NCI-H526 treated with DMSO at 0.1 percent for 48 hours (cell line): Measurements from ENCODE around the gene SLC48A1.

Experiments used
- DNase-seq: peaks from one replicate; lab custom pipeline; 2025; lab: John Stamatoyannopoulos, UW

Gene SLC48A1

DNA sequence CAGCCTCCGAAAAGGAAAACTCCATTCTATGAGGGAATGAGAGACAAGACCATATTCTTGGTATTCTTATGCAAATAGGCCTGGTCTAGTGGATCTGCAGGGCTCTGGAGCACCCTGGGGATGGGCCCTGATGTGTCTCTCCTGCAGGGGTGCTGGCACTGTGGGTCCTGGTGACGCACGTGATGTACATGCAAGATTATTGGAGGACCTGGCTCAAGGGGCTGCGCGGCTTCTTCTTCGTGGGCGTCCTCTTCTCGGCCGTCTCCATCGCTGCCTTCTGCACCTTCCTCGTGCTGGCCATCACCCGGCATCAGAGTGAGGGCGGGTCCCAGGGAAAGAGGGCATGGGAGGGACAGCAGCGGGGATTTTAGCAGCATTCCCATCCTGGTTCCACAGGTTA, 5.8 kb downstream of the SLC48A1 start:
- DNase-seq = no peak

DNA sequence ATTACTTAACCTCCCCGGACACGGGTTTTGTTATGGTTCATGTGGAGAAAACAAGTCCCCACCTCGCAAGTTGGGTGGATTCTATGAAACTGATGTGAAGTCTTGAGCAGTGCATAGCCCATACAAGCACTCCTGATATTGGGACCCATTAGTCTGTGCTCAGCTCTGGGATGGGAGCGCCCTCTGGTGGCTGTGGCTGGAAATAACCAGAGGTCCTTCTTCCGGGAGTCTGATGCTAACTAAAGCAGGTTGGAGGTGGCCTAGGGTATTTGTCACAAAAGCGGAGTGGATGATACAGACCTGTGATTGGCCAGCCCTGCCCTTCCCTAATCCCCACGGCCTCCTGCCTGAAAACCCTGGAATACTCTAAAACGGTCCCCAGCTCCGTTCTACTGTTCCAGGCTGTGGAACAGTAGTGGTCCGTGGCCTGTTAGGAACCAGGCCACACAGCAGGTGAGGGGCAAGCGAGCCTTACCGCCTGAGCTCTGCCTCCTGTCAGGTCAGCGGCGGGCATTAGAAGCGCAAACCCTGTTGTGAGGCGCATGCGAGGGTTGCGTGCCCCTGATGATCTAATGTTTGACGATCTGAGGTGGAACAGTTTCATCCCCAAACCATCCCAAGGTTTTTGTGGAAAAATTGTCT, 6.4 kb downstream of the SLC48A1 start:
- DNase-seq = peak; percentile 69

- no peak for DNase-seq
Observed at GRCh38 chr12:47779943-47780504, 7.0 kb downstream of the SLC48A1 start.

DNA sequence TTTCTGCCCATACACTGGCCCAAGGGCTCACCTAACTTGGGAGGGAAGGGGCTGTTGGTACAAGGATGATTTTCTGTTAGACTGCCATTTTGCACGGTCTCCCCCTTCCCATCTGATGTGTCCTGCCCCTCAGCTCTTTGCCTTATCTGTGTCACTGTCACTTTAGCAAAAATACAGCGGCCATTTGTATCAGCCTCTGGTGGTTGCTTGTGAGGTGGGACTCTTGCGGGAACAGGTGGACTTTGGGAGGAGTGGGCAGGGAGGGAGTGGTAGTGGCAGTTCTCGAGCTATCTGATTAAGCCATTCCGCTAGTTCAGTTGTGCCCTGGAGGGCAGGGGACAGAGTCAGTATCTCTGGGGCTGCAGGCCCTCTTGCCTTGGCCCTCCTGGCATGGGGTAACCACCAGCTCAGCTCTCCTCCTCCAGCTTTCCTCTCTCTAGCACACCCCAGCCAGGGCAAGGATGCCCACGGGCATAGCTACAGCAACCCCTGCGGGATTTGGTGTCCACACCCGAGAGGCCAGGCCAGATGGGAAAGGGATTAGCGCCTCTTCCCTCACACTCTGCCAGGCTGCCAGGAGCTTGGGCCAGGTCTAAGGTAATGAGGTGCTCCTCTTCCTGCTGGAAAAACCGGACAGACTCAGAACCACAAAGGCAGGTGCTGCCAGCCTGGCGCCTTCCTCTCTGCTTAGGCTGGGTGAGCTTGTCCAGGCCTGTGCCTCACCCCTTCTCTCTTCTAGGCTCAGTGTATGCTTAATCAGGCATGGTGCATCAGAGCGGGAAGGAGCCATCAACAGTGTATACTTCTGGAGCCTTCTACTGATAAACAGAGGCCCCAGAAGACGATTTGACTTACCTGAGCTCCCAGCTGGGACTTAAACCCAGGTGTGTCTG, 8.7 kb downstream of the SLC48A1 start:
- peak; percentile 90 for DNase-seq

DNA sequence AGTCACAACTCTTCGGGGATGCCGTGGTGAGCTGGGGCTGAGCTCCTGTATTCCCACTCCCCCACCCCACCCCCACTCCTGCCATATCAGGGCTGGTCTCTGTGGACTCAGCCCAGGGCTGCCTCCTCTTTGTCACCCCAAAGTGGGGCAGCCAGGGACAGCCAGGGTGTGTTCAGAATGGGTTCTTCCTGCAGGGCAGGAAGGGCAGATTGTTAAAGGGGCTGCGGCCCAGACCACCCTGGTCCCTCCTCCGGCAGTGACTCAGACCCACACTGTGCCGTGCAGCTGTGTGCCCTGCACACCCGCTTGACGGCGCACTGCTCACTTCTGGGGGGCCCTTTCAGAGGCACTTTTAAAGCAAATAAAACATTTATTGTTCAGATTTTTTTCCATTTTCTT, 9.3 kb downstream of the SLC48A1 start:
- DNase-seq = no peak

- DNase-seq = no peak
Observed at GRCh38 chr12:47783024-47783755, 10.2 kb downstream of the SLC48A1 start.

GRCh38 chr12:47783821-47784819, 11.1 kb downstream of the SLC48A1 start:
- no peak for DNase-seq

DNA sequence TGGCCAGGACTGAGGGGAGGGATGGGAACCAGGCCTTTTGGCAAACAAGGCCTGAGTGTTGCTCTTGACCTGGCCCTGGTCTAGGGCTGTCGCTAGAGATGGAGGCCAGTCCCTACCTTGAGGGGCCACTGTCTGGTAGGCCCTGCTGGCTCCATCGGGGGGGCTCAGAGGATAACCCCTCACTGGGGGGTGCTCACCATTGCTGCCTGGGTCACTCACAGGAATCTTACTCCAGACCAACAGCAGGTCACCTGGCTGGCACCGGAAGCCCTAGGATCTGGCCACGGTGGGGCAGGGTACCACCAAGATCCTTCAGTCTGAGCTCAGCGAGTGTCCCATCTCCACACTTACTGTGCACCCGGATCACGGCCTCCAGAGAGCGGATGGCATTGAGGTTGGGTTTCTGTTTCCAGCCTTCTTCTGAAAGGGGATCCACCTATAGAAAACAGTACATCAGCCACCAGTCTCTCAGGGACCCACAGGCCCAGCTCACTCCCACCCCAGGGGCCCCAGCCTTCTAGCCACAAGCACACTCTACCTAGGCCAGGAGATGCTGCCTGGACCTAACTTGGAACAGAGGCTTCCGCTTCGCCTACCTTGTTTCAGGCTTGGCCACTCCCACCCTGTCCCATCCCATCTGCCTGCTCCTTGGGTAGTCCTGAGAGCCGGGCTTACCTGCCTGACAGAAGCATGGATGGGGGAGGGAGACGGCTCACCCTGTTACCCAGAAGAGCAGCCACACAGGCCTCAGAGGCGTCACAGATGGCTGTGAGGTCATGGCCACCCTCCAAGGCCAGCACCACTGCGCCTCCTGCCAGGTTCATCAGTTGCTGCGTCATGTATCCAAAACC, 12.2 kb downstream of the SLC48A1 start:
- DNase-seq = no peak

DNA sequence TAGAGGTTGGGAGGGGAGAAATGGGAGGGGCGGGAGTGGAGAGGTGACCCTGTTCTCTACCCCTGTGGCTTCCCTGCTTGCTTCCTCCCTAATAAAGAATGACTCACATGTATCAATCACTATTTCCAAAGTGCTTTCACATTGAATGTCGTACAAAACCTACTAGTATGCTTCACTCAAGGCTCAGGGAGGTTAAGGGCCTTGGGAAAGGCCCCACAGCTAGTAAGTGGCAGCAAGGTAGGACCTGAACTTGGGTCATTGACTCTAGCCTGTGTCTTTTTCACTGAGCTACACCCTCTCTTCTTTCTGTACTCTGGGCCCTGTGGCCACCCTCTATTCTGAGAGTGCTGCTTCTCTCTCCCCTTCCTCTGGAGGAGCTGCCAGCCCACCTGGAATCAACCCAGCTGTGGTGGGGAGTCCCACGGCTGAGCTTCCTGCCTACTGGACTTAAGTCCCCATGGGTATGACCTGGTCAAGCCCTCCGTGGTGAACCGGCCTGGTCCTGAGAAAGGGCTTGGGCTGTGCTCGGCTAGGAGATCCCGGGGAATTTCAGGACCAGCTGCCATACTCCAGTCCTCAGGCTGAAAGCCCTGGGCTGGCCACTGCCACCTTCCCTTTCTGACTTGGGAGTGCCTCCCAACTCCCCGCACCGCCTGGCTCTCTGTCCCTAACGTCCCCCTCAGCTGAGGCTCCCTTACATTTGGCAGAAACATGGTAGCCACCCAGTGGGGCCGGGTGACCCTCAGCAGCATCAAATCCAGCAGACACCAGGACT, 13.0 kb downstream of the SLC48A1 start:
- DNase-seq = no peak

GRCh38 chr12:47786662-47787280, 13.7 kb downstream of the SLC48A1 start:
- DNase-seq = no peak

GRCh38 chr12:47787596-47788319, 14.7 kb downstream of the SLC48A1 start:
- DNase-seq = no peak

DNA sequence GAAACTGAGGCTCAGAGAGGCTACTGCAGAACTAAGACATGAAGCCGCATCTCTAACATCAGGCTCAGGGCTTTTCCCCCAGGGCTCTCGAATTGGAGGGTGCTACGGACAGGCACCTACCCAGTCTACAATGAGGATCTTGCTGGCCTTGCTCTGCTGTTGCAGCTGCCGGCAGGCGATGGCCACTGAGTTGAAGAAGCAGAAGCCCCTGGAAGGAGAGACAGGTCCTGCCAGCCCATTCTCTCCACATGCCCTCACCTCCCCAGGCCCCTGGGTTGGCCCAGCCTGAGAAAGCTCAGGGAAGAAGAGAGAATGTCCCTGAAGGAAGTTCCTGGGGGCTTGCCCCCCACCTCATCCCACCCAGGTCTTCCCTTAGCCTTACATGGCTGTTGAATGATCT, 16.1 kb downstream of the SLC48A1 start:
- no peak for DNase-seq

GRCh38 chr12:47789712-47790489, 16.9 kb downstream of the SLC48A1 start:
- DNase-seq = no peak

DNA sequence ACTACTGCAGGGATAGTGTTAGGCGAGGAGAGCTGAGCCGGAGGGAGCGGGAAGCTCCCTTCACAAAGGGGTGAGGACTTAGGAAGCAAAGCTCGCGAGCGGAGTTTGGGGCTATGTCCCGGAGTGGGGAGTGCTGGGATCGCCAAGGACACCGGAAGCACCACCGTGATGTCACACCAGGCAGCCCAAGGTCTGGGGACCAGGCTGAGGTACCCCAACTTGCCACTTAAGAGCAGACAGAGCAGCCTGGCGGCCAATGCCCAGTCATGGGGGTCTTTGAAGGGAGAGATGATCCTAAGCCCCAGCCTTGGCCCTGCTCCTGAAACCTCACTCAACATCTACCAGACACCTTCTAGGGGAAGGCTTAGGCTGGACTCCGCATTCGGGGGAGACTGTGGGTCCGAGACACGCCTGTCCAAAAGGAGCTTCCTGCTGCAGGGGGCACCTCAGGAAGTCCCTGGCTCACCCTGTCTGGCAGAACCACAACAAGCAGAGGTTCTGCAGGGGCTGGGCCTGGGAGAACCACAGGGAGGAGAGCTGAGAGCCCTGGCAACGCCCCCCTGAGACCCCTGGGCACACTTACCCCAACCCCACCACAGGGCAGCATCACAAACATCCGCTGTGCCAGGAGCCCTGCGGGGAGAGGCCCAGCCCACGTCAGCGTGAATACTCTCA, 17.8 kb downstream of the SLC48A1 start:
- DNase-seq = no peak

GRCh38 chr12:47791351-47791746, 18.3 kb downstream of the SLC48A1 start:
- DNase-seq = no peak

- no peak for DNase-seq
Observed at GRCh38 chr12:47791874-47792273, 18.8 kb downstream of the SLC48A1 start.
